Stimulated activated CD8-positive, alpha-beta memory T cell treated with anti-CD3 and anti-CD28 coated beads, Interleukin-12 subunit alpha, Interleukin-12 subunit beta, amount 100 ng/mL, for 24 hours (primary cell): ENCODE data around the gene CMKLR1.

ENCODE experiments used
- DNase-seq: peaks from one replicate; pipeline ENCODE4 v3.0.0-alpha.2; 2020; ENCODE audit errors: extremely low read depth

The CMKLR1 gene, protein sequence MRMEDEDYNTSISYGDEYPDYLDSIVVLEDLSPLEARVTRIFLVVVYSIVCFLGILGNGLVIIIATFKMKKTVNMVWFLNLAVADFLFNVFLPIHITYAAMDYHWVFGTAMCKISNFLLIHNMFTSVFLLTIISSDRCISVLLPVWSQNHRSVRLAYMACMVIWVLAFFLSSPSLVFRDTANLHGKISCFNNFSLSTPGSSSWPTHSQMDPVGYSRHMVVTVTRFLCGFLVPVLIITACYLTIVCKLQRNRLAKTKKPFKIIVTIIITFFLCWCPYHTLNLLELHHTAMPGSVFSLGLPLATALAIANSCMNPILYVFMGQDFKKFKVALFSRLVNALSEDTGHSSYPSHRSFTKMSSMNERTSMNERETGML

DNA sequence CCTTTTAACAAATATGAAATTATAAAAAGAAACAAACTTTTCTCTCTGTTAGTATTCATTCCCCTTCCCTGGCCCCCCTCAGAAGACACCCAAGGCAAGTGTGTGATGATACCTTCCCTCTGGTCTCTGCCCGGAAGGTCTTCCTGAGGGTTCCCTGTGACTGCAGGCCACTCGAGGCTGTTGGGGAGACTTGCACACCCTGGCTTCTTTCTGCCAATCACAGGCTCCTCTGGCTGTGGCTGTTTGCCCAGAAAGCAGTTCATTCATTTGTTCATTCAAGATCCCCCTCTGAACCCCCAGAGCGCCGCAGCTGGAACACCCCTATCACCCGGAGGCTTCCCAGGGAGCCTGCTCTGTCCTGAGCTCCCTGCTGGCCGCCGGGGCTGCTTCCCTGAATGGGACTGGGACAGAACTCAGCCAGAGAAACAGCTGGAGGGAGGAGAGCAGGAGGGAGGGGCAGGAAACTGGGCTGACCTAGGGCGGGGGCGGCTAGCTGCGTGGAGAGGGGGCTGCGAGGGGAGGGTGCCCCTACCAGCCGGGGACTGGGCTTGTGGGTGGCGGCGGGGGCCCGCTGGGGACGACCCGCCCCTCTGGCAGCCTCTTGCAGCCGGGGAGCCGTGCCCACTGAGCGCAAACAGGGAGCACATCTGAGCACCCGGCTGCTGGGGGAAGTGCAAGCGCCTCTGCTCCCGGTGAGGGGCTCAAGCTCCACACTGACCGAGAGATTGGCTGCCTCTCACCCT lies at the start of gene CMKLR1:
CMKLR1 (minus strand) TSS at position 397 of the 743 bp plus-strand sequence. CDS start 45,720 bp downstream, outside the sequence.
- no peak for DNase-seq

DNA sequence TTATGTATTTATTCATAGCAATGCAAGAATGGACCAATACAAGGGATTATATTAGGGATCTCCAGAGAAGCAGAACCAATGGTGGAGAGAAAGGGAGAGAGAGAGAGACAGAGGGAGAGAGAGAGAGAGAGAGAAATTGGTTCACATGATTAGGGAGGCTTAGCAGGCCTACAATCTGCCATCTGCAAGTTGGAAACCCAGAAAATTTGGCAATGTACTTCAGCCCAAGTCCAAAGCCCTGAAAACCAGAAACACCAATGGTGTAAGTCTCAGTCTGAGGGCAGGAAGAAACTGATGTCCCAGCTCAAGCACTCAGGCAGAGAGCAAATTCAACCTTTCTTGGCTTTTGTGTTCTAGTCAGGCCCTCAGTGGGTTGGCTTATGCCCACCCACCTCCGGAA lies 48.7 kb upstream of the CMKLR1 start:
- DNase-seq = no peak

DNA sequence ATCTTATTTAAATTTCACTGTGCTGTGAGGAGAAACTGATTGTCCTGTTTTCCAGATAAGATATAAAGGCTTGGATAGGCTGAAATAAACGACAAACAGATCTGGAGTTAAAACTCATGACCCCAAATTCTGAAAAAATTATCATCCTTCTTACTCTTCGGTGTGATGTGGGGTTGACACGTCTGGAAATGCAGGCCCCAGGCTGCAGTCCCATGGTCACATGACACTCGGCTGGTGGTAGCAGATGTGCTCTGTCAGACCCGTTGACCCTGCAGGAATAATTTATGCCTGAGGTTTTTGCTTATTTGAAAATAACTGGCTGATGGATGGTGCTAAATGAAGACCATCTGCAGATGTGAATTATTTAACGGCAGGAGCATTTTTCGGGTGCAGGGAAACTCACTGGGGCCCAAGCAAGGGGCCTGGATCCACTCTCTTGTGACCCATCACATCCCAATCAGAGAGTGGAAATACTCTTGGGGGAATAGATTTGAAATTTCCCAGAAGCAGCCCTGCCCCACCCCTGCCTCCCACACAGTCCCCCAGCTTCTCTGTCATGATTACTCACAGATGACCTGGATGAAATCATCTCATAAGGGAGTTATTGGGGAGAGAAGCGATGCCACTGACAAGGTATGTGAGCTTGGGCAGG lies 47.7 kb upstream of the CMKLR1 start:
- no peak for DNase-seq

DNA sequence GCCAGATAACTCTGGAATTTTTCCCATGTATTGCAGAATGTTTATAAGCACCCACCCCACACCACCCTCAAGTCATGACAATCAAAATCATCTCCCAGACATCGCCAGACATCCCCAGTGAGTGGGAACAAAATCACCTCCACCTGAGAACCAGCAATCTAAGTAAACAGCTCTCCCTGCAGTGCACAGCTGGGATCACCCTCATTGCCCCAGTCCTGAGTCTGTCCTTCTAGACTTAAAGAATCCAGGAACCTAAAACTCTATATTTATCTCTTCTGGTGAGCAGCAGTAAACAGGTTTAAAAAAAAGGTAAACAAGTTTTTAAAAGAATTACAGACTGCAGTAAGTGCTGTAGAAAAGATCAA lies 43.3 kb upstream of the CMKLR1 start:
- no peak for DNase-seq

DNA sequence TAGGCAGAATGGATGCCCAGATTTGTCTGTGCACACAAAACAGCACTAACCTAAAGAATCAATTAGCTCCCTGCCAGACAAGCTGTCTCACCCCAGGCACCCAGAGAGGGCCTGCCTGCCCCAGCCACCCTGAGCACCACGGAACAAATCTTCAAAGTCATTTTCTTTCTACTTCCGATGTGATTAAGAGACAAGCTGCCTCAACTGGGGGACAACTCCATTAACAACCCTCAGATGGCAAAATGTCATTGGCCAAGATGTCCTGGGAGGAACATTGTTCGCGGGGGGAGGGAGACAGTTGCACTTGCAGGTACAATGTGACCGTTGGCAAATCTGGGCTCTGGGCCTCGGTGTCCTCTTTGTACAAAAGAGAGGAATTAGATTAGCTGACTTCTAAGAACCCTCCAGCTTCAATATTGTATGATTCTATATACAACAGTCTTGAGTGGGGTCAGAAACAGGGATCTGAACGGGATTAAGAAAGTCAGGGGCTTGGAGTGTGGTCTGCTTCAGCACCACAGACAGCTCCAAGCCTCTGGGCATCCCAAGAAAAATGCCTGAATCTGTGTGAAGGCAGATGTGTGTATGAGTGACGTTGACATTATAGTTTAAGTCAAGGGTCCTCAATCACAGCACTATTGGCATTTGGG lies 42.8 kb upstream of the CMKLR1 start:
- no peak for DNase-seq

DNA sequence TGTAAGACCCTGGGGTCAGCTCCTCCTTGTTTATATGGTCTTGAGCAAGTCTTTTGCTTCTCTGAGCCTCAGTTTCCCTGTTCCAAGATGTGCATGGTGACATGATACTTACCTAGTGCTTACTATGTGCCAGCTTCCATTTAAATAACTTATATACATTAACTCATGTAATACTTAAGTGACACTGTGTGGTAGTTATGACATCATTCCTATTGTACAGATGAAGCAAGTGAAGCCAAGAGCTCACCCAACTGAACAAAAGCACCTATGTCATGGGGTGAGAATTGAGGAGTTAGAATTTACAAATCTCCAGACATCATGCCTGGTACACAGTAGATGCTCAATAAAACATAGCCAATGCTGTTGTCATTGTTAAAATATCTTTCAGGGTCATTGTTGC lies 41.3 kb upstream of the CMKLR1 start:
- no peak for DNase-seq

DNA sequence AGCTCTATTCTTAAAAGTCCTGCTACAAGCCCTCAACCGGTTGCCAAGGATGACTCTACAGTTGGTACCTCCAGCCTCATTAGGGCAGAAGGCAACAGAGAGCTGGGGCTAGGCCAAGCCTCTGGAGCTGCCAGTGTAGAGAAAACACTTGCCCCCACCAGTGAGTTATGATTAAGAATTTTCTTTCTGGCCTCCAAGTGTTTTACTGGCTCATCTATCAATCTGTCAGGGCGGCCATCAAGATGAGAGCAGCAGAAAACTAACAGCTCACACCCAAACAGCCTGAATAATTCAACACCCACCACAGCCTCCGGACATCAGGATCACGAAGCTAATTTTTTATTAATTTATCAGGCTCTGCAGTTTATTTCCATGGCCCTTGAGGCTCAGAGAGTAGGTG lies 40.7 kb upstream of the CMKLR1 start:
- no peak for DNase-seq

DNA sequence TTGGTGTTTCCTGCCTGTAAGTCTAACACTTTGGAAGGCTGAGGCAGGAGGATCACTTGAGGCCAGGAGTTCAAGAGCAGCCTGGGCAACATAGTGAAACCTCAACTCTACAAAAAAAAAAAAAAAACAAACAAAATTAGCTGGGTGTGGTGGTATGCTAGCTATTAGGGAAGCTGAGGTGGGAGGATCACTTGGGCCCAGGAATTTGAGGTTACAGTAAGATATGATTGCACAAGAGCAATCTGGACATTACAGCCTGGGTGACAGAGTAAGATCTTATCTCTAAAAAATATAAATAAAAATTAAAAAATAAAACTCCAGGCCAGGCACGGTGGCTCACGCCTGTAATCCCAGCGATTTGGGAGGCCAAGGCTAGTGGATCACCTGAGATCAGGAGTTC lies 39.8 kb upstream of the CMKLR1 start:
- DNase-seq = no peak

DNA sequence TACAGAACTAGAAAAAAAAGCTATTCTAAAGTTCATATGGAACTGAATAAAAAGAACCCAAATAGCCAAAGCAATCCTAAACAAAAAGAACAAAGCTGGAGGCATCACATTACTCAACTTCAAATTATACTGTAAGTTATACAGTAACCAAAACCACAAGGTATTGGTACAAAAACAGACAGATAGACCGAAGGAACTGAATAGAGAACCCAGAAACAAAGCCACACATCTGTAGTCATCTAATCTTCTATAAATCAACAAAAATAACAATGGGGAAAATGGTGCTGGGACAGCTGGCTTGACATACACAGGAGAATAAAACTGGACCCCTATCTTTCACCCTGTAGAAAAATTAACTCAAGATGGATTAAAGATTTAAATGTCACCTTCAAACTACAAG lies 38.1 kb upstream of the CMKLR1 start:
- DNase-seq = no peak

DNA sequence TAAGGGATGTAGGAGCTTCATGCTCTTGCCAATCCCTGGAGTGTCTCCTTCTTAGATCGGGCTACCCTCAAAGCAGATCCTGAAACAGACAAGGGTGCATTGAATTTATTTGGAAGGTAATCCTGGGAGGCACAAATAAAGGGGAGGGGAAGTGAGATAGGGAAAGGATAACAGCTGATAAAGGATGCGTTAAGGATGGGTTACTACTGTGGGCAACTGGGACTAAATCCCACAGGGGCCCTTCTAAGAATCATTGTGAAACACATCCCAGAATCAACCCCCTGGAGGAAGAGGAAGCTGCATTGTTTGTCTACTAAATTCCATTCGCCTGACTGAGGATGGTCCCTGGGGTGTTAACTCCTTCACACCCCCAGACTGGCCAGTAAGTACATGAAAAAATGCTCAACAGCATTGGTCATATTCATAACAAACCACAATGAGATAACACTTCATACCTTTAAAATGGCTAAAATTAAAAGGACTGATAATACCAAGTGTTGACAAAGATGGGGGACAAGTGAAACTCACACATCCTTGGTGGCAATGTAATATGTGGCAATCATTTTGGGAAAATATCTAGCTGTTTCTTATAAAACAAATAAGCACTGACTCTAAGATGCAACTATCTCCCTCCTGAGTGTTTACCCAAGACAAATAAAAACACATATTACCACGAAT lies 37.0 kb upstream of the CMKLR1 start:
- no peak for DNase-seq

DNA sequence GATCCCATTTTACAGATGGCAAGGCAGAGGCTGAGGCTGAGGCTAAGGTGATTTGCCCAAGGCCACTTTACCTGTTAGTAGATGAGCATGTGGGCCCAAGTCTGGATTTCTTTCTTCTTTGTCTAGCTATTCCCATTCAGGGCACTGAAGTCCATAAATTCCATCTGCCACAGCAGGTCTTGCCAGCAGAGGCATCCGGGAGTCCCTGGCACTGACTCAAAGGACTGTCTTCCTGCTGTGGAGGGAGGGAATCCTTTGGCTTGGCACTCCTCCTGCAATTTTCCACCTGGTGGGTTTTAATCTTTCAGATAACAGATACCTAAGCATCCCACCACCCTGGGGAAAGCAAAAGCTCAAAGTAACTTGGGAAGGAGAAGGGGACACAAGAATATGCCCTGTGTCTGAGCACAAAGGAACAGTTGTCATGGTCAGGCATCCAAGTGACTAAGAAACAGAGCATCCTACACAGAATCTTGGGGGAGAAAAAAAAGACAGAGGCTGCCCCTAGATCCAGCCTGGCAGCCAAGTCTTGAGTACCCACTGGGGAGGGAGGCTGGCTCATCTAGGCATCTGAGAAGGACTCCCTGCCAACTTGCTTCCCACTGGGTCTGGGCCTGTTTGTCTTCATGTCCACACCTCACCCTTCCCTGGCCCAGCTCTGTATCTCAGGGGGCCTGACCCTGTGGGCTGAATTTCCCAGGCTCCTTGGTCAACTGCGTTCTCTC lies 35.6 kb upstream of the CMKLR1 start:
- no peak for DNase-seq

DNA sequence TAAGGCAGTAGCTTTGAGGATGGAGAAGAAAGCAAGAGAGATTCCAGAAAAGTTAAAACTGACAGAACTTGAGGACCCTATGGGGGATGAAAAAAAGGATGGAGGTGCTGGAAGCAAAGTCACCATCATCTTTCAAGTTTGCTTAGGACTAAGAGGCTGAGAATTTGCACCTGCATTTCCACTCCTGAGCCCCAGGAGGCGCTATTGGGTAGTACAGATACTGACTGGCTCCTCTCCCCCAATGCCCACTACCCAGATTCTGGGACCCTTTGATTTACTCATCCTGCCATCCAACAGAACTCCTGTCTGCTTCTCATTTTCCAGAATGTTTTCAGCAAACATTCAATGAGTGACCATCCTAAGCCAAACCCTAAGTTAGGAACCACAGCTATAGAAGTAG lies 34.0 kb upstream of the CMKLR1 start:
- DNase-seq = no peak

DNA sequence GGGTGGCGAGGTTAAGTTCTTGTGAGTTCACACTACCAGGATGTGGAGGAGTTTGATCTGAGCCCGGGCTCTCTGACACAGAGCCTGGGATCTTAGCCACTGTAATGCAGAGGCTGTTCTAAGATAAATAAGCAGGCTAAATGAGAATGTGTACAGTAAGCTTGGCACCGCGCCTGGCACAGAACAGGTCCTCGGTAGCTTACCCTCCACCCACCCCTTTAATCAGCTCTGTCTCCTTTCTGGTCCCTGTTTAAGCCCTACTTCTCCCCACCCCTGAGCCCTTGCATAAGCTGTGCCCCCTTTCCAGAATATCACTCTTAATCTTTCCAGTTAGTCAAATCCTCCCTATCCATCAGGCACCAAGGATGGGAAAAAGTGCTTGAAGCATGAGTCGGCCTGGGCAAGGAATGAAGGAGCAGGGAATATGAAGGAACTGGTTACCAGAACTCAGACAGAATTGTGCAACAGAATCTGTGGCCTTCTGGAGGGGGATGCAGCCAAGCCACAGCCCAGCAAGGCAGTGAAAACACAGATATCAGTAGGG lies 32.8 kb upstream of the CMKLR1 start:
- DNase-seq = no peak

DNA sequence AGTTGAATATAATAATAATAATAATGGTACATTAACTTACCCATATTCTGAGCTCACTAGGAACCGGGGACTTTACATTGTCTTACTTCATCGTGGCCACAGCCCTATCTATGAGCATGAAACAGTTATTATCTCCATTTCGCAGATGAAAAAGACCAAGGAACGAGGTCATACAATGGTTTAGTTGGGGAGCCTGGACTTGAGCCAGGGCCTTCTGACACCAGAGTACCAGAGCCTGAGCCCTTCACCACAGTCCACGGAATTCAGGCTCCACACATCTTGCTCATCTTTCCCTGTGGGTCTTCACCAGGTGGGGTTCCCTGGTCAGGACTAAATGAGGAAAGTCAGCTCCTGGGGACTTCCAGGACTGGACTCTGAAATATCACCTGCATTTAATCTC lies 31.3 kb upstream of the CMKLR1 start:
- DNase-seq = no peak

DNA sequence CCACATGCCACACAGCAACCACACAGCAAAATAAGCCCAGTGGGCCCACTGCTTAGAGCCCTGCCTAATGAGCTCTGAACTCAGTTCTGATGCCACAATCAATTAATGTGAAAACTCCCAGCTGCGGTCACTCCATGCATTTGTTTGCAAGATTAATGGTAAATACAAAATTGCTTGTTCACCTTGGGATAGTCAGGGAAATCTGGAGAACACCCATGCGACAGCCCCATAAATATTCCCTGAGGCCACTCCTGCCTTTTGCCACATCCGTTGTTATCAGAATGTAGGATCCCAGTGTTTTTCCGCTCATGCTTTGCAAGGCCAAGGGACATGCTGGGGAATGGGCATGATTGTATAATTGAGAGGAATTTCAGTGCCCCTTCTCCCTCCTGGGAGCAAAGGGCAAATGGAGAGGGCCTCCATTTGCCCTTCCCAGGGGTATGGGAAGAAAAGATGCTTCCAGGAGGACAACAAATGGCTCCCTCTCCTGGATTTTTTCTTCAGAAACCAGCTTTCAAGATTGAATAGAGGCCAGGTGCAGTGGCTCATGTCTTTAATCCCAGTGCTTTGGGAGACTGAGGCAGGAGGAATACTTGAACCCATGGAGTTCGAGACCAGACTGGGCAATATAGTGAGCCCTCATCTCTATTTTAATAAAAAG lies 30.8 kb upstream of the CMKLR1 start:
- DNase-seq = no peak

DNA sequence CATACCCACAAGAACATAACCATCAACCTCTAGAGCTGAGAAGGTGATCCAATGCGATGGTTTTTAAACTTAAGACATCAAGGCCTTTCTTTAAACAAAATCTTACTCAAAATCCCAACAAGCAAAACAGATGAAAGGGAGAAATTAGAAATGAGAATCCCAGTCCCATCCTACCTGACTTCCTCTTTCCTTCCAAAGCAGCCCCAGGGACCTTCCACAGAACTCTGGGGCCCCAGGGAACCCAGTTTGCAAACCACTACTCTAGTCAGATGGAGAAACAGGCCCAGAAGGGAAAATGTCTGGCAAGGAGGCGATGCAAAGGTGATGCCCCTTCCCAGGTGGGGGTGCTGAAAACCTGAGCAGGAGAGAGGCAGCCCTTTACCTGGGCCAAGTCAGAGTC lies 29.0 kb upstream of the CMKLR1 start:
- no peak for DNase-seq

DNA sequence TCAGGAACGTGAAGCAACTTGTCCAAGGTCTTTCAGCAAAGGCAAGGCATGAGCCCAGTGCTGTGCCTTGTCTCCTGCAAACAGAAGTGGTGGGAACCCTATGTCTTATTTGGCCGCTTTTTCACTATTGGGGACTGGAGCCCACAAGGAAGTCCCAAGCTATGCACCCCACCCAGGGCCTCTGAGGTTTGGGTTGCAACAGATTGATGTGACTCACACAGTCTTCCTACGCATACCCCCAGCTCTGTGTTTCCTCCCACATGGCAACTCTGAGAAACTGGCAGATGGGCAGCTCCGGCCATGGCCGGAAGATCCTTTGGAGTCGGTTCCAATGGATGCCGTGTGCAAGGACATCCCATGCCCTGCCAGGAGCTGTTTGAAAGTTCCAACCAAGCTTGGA lies 28.3 kb upstream of the CMKLR1 start:
- DNase-seq = no peak

DNA sequence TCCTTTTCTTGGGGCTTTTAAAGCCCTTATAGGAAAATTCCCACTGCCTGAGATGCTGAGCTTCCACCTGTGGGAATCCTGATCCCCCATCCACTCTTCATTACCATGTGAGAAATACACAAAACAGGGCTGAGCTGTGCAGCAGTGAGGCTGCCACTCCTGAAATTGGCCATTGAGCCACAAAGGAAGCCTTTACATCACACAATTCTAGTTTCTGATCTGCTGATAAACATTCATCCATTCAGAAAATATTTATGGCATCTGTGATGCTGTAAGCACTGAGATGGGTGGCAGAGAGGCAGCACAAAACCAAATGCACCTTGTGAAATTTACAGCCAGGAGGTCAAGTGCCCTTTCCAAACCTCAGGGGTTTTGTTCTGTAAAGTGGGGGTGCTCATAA lies 26.2 kb upstream of the CMKLR1 start:
- no peak for DNase-seq

DNA sequence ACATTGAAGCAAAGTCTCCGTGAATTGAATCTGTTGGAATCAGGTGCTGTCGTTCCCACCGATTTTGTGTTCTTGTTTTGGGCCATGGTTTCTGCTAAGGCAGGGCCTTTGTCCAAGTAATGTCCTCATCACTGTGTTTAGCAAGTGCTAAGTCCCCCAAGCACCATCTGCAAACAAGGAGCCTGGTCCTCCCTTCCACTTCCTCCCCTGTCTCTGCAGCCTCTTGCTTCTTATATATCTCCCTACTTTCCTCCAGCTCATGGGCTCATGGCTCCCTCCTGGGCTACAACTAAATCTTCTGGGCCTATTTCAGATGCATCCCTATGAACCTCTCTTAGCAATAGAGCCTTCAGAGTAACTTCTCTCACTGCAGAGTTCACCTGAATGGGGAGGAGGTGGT lies 25.8 kb upstream of the CMKLR1 start:
- no peak for DNase-seq

DNA sequence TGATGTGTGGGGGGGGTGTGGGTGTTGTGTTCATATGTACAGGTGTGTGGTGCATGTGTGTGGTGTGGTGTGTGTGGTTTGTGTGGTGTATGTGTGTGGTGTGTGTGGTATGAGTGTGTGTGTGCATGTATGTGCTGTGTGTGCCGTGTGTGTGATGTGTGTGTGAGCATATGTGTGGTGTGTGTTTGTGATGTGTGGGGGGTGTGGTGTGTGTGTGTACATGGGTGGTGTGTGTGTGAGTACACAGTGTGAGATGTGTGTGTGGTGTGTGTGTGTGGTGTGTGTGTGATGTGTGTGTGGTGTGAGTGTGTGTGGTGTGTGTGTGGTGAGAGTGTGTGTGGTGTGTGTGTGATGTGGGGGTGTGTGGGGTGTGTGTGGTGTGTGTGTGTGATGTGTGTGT lies 24.5 kb upstream of the CMKLR1 start:
- no peak for DNase-seq
